K562 (cell line): ENCODE data around the gene FAM187B. TPM values are rescaled to one million over a fixed set of nuclear protein-coding genes. Genes with fewer than 3 reads are reported as not detected.

Experiments
- ATAC-seq: fragments of 200-7000 bp; cut with Tn5 transposase; 3 replicates; pipeline ENCODE4 v1.9.1; 2020; ENCODE audit warnings: moderate library complexity
- BruUV-seq: library from RNA; stranded (reverse); fragments of 400-500 nt; replicated peaks from 2 replicates; lab custom pipeline; 2021; lab: Mats Ljungman, UMichigan
- CTCF ChIA-PET: fragments of 300-600 bp; formaldehyde crosslinking; extraction: SDS; loops from one replicate; lab custom pipeline; 2021; ENCODE audit warnings: low intra/inter-chr PET ratio; lab: Yijun Ruan, JAX
- POLR2A ChIA-PET: fragments of 300-600, 350-650 bp; sonication (Branson Sonifier 250); formaldehyde crosslinking; extraction: SDS; loops from one replicate; lab custom pipeline; 2021; ENCODE audit warnings: antibody characterized with exemption, inconsistent platforms; lab: Yijun Ruan, JAX
- DNase-seq, 4 experiments: peaks; one replicate each; pipeline versions ENCODE4 v3.0.0 to v3.0.0-alpha.2; 2011 to 2018; ENCODE audit warnings: low spot score in 3 of 4, mixed read lengths in 3 of 4; ENCODE audit errors: extremely low read depth in 1 of 4
- FAIRE-seq: peaks from 2 replicates; lab custom pipeline; 2011; peaks lifted over from hg19 to GRCh38; lab: Jason Lieb, UNC
- H2AFZ ChIP-seq: 2 replicates; pipeline ENCODE4 v1.6.0; 2011; ENCODE audit warnings: low read depth, low read length, control low read depth, inconsistent platforms
- H3K27ac ChIP-seq: fragments of 200-600 bp; 3 replicates; pipeline ENCODE4 v1.8.0; 2011; ENCODE audit warnings: low read depth, mild to moderate bottlenecking, control low read depth, inconsistent platforms, low read length, moderate library complexity, mixed read lengths; ENCODE audit errors: extremely low read depth
- H3K27me3 ChIP-seq, 2 experiments: fragments of 300-600 bp in 1 of 2; 2 replicates in 1 of 2; 3 replicates in 1 of 2; pipeline versions ENCODE4 v1.6.0 to v1.8.0; 2011; ENCODE audit warnings: inconsistent platforms in 2 of 2, low read length in 2 of 2, mild to moderate bottlenecking in 1 of 2, mixed read lengths in 1 of 2, moderate library complexity in 1 of 2; ENCODE audit not compliant: control insufficient read depth in 2 of 2, insufficient read depth in 2 of 2
- H3K36me3 ChIP-seq: fragments of 300-600 bp; 3 replicates; pipeline ENCODE4 v1.8.0; 2011; ENCODE audit warnings: mild to moderate bottlenecking, low read length, inconsistent platforms; ENCODE audit not compliant: control insufficient read depth, insufficient read depth
- H3K4me1 ChIP-seq, 2 experiments: fragments of 200-600 bp in 1 of 2; replicated peaks in 1 of 2; 2 replicates in 1 of 2; 3 replicates in 1 of 2; pipeline versions ENCODE4 v1.5.1 to v1.8.0; 2011; ENCODE audit warnings: inconsistent platforms in 2 of 2, low read length in 2 of 2, mild to moderate bottlenecking in 1 of 2, mixed read lengths in 1 of 2, moderate library complexity in 1 of 2; ENCODE audit not compliant: control insufficient read depth in 2 of 2, insufficient read depth in 2 of 2
- H3K4me2 ChIP-seq: 2 replicates; pipeline ENCODE4 v1.6.1; 2011; ENCODE audit warnings: low read length, control low read depth, inconsistent platforms, mixed read lengths; ENCODE audit not compliant: insufficient read depth
- H3K4me3 ChIP-seq: fragments of 200-600 bp; sonication (generic), shearing (Covaris generic); 2 replicates; pipeline ENCODE4 v1.5.1; 2016; ENCODE audit warnings: control low read depth, inconsistent platforms
- H3K79me2 ChIP-seq: fragments of 200-600 bp; 3 replicates; pipeline ENCODE4 v1.8.0; 2011; ENCODE audit warnings: low read length, inconsistent platforms; ENCODE audit not compliant: control insufficient read depth, insufficient read depth
- H3K9ac ChIP-seq, 2 experiments: 2 replicates each; pipeline versions ENCODE4 v1.6.0 to v1.6.1; 2011; ENCODE audit warnings: low read depth in 2 of 2, low read length in 2 of 2, control low read depth in 1 of 2, inconsistent platforms in 1 of 2, mild to moderate bottlenecking in 1 of 2, mixed read lengths in 1 of 2; ENCODE audit not compliant: insufficient read depth in 1 of 2
- H3K9me1 ChIP-seq: one replicate; pipeline ENCODE4 v1.6.0; 2011; ENCODE audit warnings: inconsistent platforms, mild to moderate bottlenecking, low read length, moderate library complexity; ENCODE audit not compliant: control insufficient read depth, insufficient read depth
- H3K9me3 ChIP-seq: replicated peaks from 2 replicates; pipeline ENCODE4 v1.5.1; 2011; ENCODE audit warnings: low read depth, low read length, inconsistent platforms; ENCODE audit not compliant: control insufficient read depth, insufficient read depth
- H4K20me1 ChIP-seq: replicated peaks from 2 replicates; pipeline ENCODE4 v1.6.1; 2011; ENCODE audit warnings: low read length, inconsistent platforms, mixed read lengths; ENCODE audit not compliant: control insufficient read depth, insufficient read depth
- PCBP1 ChIP-seq: fragments of 200-400 bp; formaldehyde crosslinking; IDR thresholded peaks from 2 replicates; pipeline ENCODE4 v1.6.1; 2018; ENCODE audit warnings: mild to moderate bottlenecking, low read depth, low read length; ENCODE audit not compliant: poor library complexity, severe bottlenecking
- PKNOX1 ChIP-seq: fragments of 450-650 bp; IDR thresholded peaks from 2 replicates; pipeline ENCODE4 v1.6.1; 2016
- POLR2AphosphoS2 ChIP-seq: IDR thresholded peaks from 2 replicates; pipeline ENCODE4 v1.6.1; 2012; ENCODE audit warnings: low read length, improper control_type of control experiment
- POLR2AphosphoS5 ChIP-seq: IDR thresholded peaks from 2 replicates; pipeline ENCODE4 v1.6.1; 2011; ENCODE audit warnings: mild to moderate bottlenecking, low read depth, low read length, moderate library complexity; ENCODE audit not compliant: control insufficient read depth, insufficient read depth
- RBM17 ChIP-seq: fragments of 200-400 bp; formaldehyde crosslinking; IDR thresholded peaks from 2 replicates; pipeline ENCODE4 v1.6.1; 2017; ENCODE audit warnings: low read depth, mild to moderate bottlenecking, low read length, borderline replicate concordance
- SAFB ChIP-seq: fragments of 200-400 bp; formaldehyde crosslinking; IDR thresholded peaks from 2 replicates; pipeline ENCODE4 v1.6.1; 2017; ENCODE audit warnings: low read depth, low read length, borderline replicate concordance
- ZNF592 ChIP-seq: fragments of 450-650 bp; IDR thresholded peaks from 2 replicates; pipeline ENCODE4 v1.6.1; 2017; ENCODE audit warnings: antibody characterized with exemption, mild to moderate bottlenecking
- ZNF830 ChIP-seq: fragments of 250-450 bp; sonication (Bioruptor Pico); IDR thresholded peaks from 2 replicates; pipeline ENCODE4 v1.5.0; 2021; ENCODE audit warnings: mild to moderate bottlenecking
- WGBS: fragments of 100-300 bp; shearing (Covaris generic); methylation state at CpG from one replicate; pipeline ENCODE4 v1.1.6; 2016; ENCODE audit warnings: low coverage, mixed read lengths; ENCODE audit not compliant: insufficient coverage; ENCODE audit errors: missing lambda C conversion rate; 5-methylcytosine and 5-hydroxymethylcytosine counted together
- in situ Hi-C: fragments of 300-500 bp; cut with MboI; formaldehyde crosslinking; loops from 4 replicates; pipeline ENCODE4 v1.15.0; 2018; ENCODE audit warnings: inconsistent platforms, mixed read lengths
- intact Hi-C: fragments of 100-400 bp; cut with micrococcal nuclease; formaldehyde crosslinking; loops from 2 replicates; pipeline ENCODE4 v1.14.2; 2022
- polyA plus RNA-seq, 8 experiments: library from polyadenylated mRNA; depleted of rRNA in 4 of 8; stranded (reverse) in 5 of 8; unstranded in 3 of 8; fragments of >200 nt; fragmentation: Nextera tagmentation in 2 of 8; fragmentation: Illumina TruSeq in 1 of 8; extraction: Ambion mirVana in 2 of 8; extraction: Trizol in 1 of 8; gene quantifications; 2 replicates each; pipeline versions ENCODE4 v1.2.1 to v1.2.3, GENCODE V29; 2011 to 2014; ENCODE audit warnings: inconsistent platforms in 1 of 8, missing spikeins in 1 of 8
- total RNA-seq, 7 experiments: library from RNA; depleted of rRNA in 6 of 7; stranded (reverse); fragments of >200 nt in 6 of 7; fragmentation: Illumina TruSeq in 2 of 7; extraction: Trizol in 2 of 7; gene quantifications; 2 replicates each; pipeline versions ENCODE4 v1.2.1 to v1.2.3, GENCODE V29; 2011 to 2021; ENCODE audit warnings: low replicate concordance in 1 of 7
- TF ChIP-seq, protein P1 (sequence below): fragments of 450-650 bp; IDR thresholded peaks from 2 replicates; pipeline ENCODE4 v1.6.1; 2016; ENCODE audit warnings: missing biosample characterization, missing genetic modification characterization
- TF ChIP-seq, protein P2 (sequence below): sonication (generic); formaldehyde crosslinking; IDR thresholded peaks from 2 replicates; pipeline ENCODE4 v1.8.1; 2023; ENCODE audit warnings: mild to moderate bottlenecking, missing genetic modification reagents, moderate library complexity

The FAM187B gene
- total and polyA plus RNA-seq, 9 of the 15 experiments (the other 6 are each of a cell fraction or from before 2014, with no cell fraction given), result 0.04 to 0.09 TPM; not detected in 7

DNA sequence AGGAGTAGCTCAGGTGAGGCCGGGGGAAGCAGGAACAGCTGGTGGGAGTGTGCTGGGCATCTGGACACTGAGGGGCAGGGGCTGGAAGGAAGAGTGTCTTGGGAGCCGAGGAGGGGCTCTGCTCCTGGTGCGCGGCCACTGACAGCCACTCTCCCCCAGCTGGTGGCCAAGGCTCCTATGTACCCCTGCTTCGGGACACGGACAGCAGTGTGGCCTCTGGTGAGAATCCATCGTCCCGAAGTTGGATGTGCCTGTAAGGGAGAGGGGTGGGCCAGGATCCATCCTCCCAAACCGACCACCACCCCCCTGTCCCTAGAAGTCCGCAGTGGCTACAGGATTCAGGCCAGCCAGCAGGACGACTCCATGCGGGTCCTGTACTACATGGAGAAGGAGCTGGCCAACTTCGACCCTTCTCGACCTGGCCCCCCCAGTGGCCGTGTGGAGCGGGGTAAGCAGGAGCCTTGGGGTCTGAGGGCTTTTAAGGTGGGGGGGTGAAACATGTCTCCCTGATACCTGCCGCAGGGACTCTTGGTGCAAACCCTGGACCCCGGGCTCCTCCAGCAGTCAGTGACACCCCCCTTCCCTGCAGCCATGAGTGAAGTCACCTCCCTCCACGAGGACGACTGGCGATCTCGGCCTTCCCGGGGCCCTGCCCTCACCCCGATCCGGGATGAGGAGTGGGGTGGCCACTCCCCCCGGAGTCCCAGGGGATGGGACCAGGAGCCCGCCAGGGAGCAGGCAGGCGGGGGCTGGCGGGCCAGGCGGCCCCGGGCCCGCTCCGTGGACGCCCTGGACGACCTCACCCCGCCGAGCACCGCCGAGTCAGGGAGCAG lies 38.2 kb upstream of the FAM187B start:
- FAIRE-seq, result no peak
- Histone ChIP-seq H4K20me1 (no peaks in the 10 kb centered on the region), H3K79me2 (peaks cover 23% of the 10 kb centered on the region), H3K27ac (peak overlapping the region; percentile 80), H3K36me3 (peaks cover 78% of the 10 kb centered on the region), H3K4me1 (peaks cover 15 to 47% of the 10 kb centered on the region in 2 experiments), H3K9me1 (no peaks in the 10 kb centered on the region), H3K27me3 (no peaks in the 10 kb centered on the region), H3K4me3 (peak overlapping the region; percentile 55), H3K9ac (peak overlapping the region; percentile 87 to 99), H3K9me3 (no peaks in the 10 kb centered on the region), H2AFZ (no peak overlapping the region), H3K4me2 (peak overlapping the region; percentile 82)
- WGBS, result 47% methylated on average over 24 of the region's 39 CpGs
- DNase-seq, result peak; percentile 44 to 71 (median 56)
- in situ Hi-C loops (no loop called here), intact Hi-C loops (loop anchor here (5.0 kb wide), 2 partner anchors 109 to 124 kb away; partner anchors contain the start of gene FXYD7)
- ATAC-seq, result peak; percentile 35
- BruUV-seq, result no TSS peak
- POLR2A ChIA-PET, result interaction anchor here (0.5 to 3.7 kb wide), 5 partner anchors 11 to 225 kb away, joined by 3 to 31 read pairs (median 3); no protein-coding TSS in a partner anchor
- CTCF ChIA-PET, result no interaction called here
- no peak for TF ChIP-seq RBM17
- peak; percentile 23; the same call in 1 of the 2 replicates for TF ChIP-seq ZNF830 (CRISPR knock-in tag)
- peak; percentile 62 for TF ChIP-seq PCBP1
- TF ChIP-seq, protein P1, sequence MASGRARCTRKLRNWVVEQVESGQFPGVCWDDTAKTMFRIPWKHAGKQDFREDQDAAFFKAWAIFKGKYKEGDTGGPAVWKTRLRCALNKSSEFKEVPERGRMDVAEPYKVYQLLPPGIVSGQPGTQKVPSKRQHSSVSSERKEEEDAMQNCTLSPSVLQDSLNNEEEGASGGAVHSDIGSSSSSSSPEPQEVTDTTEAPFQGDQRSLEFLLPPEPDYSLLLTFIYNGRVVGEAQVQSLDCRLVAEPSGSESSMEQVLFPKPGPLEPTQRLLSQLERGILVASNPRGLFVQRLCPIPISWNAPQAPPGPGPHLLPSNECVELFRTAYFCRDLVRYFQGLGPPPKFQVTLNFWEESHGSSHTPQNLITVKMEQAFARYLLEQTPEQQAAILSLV (tag), result no peak
- TF ChIP-seq POLR2AphosphoS5, result 0 out of 2 replicates have a peak, but pooled peaks have one; percentile 7
- no peak for TF ChIP-seq SAFB
- TF ChIP-seq POLR2AphosphoS2, result peak; percentile 27
- TF ChIP-seq PKNOX1, result no peak
- TF ChIP-seq, protein P2, sequence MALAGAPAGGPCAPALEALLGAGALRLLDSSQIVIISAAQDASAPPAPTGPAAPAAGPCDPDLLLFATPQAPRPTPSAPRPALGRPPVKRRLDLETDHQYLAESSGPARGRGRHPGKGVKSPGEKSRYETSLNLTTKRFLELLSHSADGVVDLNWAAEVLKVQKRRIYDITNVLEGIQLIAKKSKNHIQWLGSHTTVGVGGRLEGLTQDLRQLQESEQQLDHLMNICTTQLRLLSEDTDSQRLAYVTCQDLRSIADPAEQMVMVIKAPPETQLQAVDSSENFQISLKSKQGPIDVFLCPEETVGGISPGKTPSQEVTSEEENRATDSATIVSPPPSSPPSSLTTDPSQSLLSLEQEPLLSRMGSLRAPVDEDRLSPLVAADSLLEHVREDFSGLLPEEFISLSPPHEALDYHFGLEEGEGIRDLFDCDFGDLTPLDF (CRISPR knock-in tag), result no peak
- TF ChIP-seq ZNF592, result peak; percentile 78
